ENCODE measurements around the gene PIPOX. TPM values are rescaled to one million over a fixed set of nuclear protein-coding genes. Genes with fewer than 3 reads are reported as not detected.

PIPOX gene
- 1 to 10 TPM; 1.6 to 2.2 TPM for total RNA-seq

- CTCF ChIA-PET: no interaction called here
- Mint-ChIP-seq H3K9me3 (ENCODE audit: low read depth) (no peaks in the 10 kb centered on the region), H3K27me3 (peaks cover 3% of the 10 kb centered on the region), H3K36me3 (no peaks in the 10 kb centered on the region), H3K4me1 (peaks cover 10% of the 10 kb centered on the region), H3K27ac (no peak within 1 kb of the TSS), H3K4me3 (no peak within 1 kb of the TSS)
- DNase-seq (no peak), ATAC-seq (no peak)
Measured at GRCh38 chr17:29042679-29043538, at the start of gene PIPOX. PIPOX (plus strand) TSS chr17:29043141; CDS start chr17:29043226, 85 bp downstream.

DNA sequence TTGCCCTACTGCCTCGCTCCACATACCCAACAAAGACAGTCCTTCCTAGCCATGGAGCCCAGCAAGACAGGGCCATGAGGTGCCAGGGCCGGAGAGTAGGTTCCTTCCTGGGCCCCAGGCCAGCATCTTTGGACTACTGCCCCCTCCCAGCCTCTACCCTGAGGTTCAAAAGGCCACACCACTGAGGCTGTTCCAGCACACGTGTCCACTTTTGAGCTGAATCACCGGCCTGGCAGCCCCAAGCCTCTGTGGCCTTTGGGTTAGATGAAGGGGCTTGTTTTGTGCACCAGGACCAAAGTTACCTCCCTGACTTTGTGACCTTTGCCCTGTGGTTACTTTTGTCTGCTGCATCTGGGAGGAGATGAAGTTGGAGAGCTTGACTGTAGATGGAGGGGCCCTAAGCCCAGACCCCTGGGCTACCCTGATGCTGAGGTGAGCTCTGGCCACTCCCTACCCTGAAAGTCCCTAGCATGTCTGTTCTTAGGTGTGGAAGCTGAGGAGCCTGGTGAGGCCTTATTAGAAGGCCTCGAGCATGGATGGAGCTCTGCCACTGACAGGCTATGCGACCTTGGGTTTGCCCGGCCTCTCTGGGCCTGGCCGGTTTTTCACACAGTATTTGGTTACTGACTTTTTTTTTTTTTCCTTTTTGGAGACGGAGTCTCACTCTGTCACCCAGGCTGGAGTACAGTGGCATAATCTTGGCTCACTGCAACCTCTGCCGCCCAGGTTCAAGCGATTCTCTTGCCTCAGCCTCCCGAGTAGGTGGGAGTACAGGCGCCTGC is 49.1 kb upstream of the PIPOX start:
- ATAC-seq: no peak
- DNase-seq: no peak
- Mint-ChIP-seq H3K4me1 (no peaks in the 10 kb centered on the region), H3K27ac (no peak overlapping the region), H3K27me3 (peaks cover 4% of the 10 kb centered on the region), H3K36me3 (no peaks in the 10 kb centered on the region), H3K4me3 (no peak overlapping the region), H3K9me3 (ENCODE audit: low read depth) (no peaks in the 10 kb centered on the region)
- CTCF ChIA-PET: interaction anchor here (0.9 to 2.3 kb wide), 5 partner anchors 11 to 130 kb away, joined by 3 to 7 read pairs (median 4); no protein-coding TSS in a partner anchor

DNA sequence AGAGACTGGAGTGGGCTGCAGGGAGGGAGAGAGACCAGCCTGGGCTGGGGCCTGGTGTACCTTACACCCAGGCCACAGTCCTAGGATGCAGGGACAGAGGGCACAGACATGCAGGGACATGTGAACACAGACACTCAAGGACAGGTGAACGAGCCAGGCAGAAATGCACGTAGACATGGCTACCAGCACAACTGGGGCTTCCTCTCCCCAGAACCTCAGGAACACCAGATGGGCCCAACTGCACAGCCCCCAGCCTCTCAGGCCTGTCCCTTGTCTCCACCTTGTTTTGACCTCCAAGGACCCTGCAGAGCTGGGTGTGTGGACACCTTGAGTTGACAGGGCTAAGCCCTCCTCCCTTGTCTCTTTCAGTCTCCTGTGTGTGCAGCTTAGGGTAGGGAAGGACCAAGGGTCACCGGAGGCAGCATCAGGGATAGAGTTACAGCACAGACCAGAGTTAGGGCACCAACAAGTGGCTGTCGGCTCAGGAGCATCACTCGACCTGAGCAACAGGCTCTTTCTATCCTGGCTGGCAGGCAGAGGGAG is 46.3 kb upstream of the PIPOX start:
- no peak for ATAC-seq
- CTCF ChIA-PET: no interaction called here
- Mint-ChIP-seq H3K27ac (no peak overlapping the region), H3K36me3 (no peaks in the 10 kb centered on the region), H3K27me3 (peaks cover 11% of the 10 kb centered on the region), H3K4me3 (no peak overlapping the region), H3K9me3 (ENCODE audit: low read depth) (no peaks in the 10 kb centered on the region), H3K4me1 (no peaks in the 10 kb centered on the region)
- DNase-seq: no peak

GRCh38 chr17:28997806-28998205 is 45.1 kb upstream of the PIPOX start:
- CTCF ChIA-PET: interaction anchor here (0.9 kb wide), 1 partner anchor 120 kb away, joined by 3 read pairs; no protein-coding TSS in a partner anchor
- Mint-ChIP-seq H3K27ac (no peak overlapping the region), H3K4me1 (no peaks in the 10 kb centered on the region), H3K4me3 (no peak overlapping the region), H3K9me3 (ENCODE audit: low read depth) (no peaks in the 10 kb centered on the region), H3K27me3 (peaks cover 13% of the 10 kb centered on the region), H3K36me3 (no peaks in the 10 kb centered on the region)
- ATAC-seq: no peak
- no peak for DNase-seq

DNA sequence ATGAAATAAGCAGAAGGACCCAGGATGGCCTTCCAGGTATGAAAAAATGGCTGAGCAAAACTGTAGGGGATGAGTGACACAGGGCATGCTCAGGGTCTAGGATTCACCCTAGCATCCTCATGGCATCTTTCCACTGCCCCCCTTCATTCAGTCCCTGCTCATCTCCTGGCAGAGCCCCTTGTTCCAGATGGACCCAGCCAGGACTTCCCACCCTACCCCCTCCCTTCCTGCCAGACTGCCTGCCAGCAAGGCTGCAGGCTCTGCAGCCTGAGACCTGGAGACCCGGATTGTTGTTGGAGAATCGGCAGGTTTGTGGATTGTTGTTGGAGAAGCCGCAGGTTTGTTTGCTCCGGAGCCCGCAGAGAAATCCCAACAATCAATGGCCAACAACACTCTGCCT is 43.7 kb upstream of the PIPOX start:
- no peak for DNase-seq
- no peak for ATAC-seq
- Mint-ChIP-seq H3K27ac (no peak overlapping the region), H3K27me3 (peaks cover 24% of the 10 kb centered on the region), H3K4me3 (no peak overlapping the region), H3K4me1 (no peaks in the 10 kb centered on the region), H3K36me3 (no peaks in the 10 kb centered on the region), H3K9me3 (ENCODE audit: low read depth) (no peaks in the 10 kb centered on the region)
- CTCF ChIA-PET: no interaction called here

GRCh38 chr17:29000973-29001372 is 42.0 kb upstream of the PIPOX start:
- CTCF ChIA-PET: interaction anchor here (0.6 to 1.4 kb wide), 3 partner anchors 37 to 123 kb away, joined by 3 read pairs; no protein-coding TSS in a partner anchor
- peaks cover 37% of the 10 kb centered on the region for H3K27me3 Mint-ChIP-seq
- no peak overlapping the region for H3K27ac Mint-ChIP-seq
- H3K4me3 Mint-ChIP-seq: no peak overlapping the region
- no peaks in the 10 kb centered on the region for H3K4me1 Mint-ChIP-seq
- DNase-seq: no peak
- ATAC-seq: no peak
- H3K9me3 Mint-ChIP-seq (ENCODE audit: low read depth): no peaks in the 10 kb centered on the region
- no peaks in the 10 kb centered on the region for H3K36me3 Mint-ChIP-seq

GRCh38 chr17:29002811-29003210 is 40.1 kb upstream of the PIPOX start:
- ATAC-seq (no peak), DNase-seq (no peak)
- CTCF ChIA-PET: interaction anchor here (1.1 to 1.2 kb wide), 2 partner anchors 17 to 114 kb away, joined by 3 to 4 read pairs; no protein-coding TSS in a partner anchor
- Mint-ChIP-seq H3K27me3 (peaks cover 52% of the 10 kb centered on the region), H3K4me1 (no peaks in the 10 kb centered on the region), H3K9me3 (ENCODE audit: low read depth) (no peaks in the 10 kb centered on the region), H3K36me3 (no peaks in the 10 kb centered on the region), H3K4me3 (no peak overlapping the region), H3K27ac (no peak overlapping the region)

GRCh38 chr17:29003289-29003688 is 39.7 kb upstream of the PIPOX start:
- H3K4me3 Mint-ChIP-seq: no peak overlapping the region
- H3K27me3 Mint-ChIP-seq: peaks cover 54% of the 10 kb centered on the region
- H3K36me3 Mint-ChIP-seq: no peaks in the 10 kb centered on the region
- ATAC-seq: no peak
- H3K9me3 Mint-ChIP-seq (ENCODE audit: low read depth): no peaks in the 10 kb centered on the region
- no peak for DNase-seq
- no peak overlapping the region for H3K27ac Mint-ChIP-seq
- no peaks in the 10 kb centered on the region for H3K4me1 Mint-ChIP-seq
- CTCF ChIA-PET: interaction anchor here (1.1 to 1.2 kb wide), 2 partner anchors 16 to 114 kb away, joined by 3 to 4 read pairs; no protein-coding TSS in a partner anchor

- DNase-seq (no peak), ATAC-seq (no peak)
- no peak overlapping the region for H3K4me3 Mint-ChIP-seq
- no peaks in the 10 kb centered on the region for H3K4me1 Mint-ChIP-seq
- H3K27ac Mint-ChIP-seq: no peak overlapping the region
- H3K9me3 Mint-ChIP-seq (ENCODE audit: low read depth): no peaks in the 10 kb centered on the region
- no peaks in the 10 kb centered on the region for H3K36me3 Mint-ChIP-seq
- CTCF ChIA-PET: interaction anchor here (0.5 to 1.1 kb wide), 2 partner anchors 113 to 156 kb away, joined by 3 to 4 read pairs; no protein-coding TSS in a partner anchor
- peaks cover 55% of the 10 kb centered on the region for H3K27me3 Mint-ChIP-seq
Measured at GRCh38 chr17:29004081-29004692, 38.8 kb upstream of the PIPOX start.

DNA sequence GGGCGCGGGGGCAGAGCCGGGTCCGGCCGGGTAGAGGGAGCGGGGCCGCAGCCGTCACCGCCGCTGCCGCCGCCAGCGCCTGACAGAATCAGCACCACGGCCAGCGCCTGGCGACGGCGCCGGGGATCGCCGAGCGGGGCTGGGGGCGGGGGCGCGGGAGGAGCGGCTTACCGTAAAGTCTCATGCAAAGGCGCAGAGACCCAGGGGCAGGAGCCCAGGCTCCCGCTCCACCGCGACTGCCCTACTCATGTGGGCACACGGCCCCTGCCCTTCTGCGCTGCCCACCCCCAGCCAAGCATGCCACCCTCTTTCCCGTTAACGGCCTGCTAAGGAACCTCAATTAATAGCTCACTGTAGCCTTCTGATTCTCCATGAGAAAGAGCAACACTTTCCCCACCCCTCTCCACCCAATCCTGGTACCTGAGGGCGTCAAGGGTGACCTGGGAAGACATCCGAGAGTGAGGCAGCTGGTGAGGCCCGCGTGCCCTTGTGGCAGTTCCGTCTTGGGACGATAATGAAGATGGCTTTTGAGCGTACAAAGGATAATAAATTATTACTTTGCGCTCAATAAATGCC is 36.9 kb upstream of the PIPOX start, which contains the start of gene SEZ6:
TSS of gene SEZ6 (minus strand) at position 98 of the 576 bp plus-strand sequence. CDS start 164 bp downstream, outside the sequence.
- Mint-ChIP-seq H3K27me3 (peaks cover 62% of the 10 kb centered on the region), H3K36me3 (no peaks in the 10 kb centered on the region), H3K4me1 (no peaks in the 10 kb centered on the region), H3K27ac (no peak within 1 kb of the TSS), H3K9me3 (ENCODE audit: low read depth) (no peaks in the 10 kb centered on the region), H3K4me3 (no peak within 1 kb of the TSS)
- DNase-seq (peak; percentile 65), ATAC-seq (peak; percentile 82)
- CTCF ChIA-PET: interaction anchor here (0.6 to 1.5 kb wide), 2 partner anchors 40 to 72 kb away, joined by 3 to 9 read pairs; no protein-coding TSS in a partner anchor

GRCh38 chr17:29007456-29007855 is 35.5 kb upstream of the PIPOX start:
- ATAC-seq (no peak), DNase-seq (no peak)
- Mint-ChIP-seq H3K9me3 (ENCODE audit: low read depth) (no peaks in the 10 kb centered on the region), H3K27me3 (peaks cover 62% of the 10 kb centered on the region), H3K4me1 (no peaks in the 10 kb centered on the region), H3K27ac (no peak overlapping the region), H3K4me3 (no peak overlapping the region), H3K36me3 (no peaks in the 10 kb centered on the region)
- CTCF ChIA-PET: interaction anchor here (0.8 to 1.5 kb wide), 2 partner anchors 42 kb away, joined by 3 to 9 read pairs; no protein-coding TSS in a partner anchor

DNA sequence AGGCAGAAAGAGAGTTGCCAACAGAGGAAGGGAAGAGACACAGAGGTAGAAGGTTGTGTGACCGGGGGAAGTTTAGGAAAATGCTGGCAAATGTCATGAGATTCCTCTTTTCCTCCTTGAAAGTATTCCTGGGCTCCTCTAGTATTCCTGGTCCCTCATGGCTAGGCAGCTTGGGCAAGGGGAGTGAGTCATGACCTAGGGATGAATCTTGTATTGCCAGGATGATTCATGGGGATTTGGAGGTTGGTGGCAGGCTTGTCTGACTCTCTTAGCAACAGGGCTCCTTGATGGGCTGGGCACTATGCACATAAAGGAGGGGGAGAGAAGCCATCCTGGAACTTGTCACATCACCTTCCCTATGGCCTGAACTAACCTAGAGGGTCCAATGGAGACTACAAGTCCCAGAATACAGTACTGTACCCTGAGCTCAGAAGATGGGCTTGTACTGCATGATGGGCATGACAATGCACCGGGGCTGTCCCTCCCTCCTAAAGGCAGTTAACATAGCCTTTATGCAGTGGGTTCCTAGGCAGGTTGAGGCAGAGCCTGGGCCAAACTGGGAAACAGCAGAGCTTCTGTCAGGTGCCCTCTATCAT is 35.0 kb upstream of the PIPOX start:
- Mint-ChIP-seq H3K27ac (no peak overlapping the region), H3K4me1 (no peaks in the 10 kb centered on the region), H3K27me3 (peaks cover 59% of the 10 kb centered on the region), H3K9me3 (ENCODE audit: low read depth) (no peaks in the 10 kb centered on the region), H3K4me3 (no peak overlapping the region), H3K36me3 (no peaks in the 10 kb centered on the region)
- ATAC-seq (no peak), DNase-seq (no peak)
- CTCF ChIA-PET: interaction anchor here (0.8 kb wide), 2 partner anchors 10 to 42 kb away, joined by 3 read pairs; no protein-coding TSS in a partner anchor

All from activated CD8-positive, alpha-beta memory T cell treated with anti-CD3 and anti-CD28 coated beads, Interleukin-2, amount 10 ng/mL, durations not matched to agents 7 days and 5 days (primary cell).